HL-60 (cell line): Measurements from ENCODE around the gene PBX3.

Experiments used
- DNase-seq, 2 experiments: peaks; one replicate each; pipeline ENCODE4 v3.0.0-alpha.2; 2010 to 2020; ENCODE audit warnings: low read depth in 1 of 2, low spot score in 1 of 2
- H3K27ac ChIP-seq: fragments of 250-450 bp; sonication (Bioruptor Pico); replicated peaks from 2 replicates; pipeline ENCODE4 v1.5.1; 2020; ENCODE audit warnings: mild to moderate bottlenecking, moderate library complexity
- H3K27me3 ChIP-seq: fragments of 250-450 bp; sonication (Bioruptor Pico); 2 replicates; pipeline ENCODE4 v1.5.1; 2021; ENCODE audit warnings: mild to moderate bottlenecking, moderate library complexity; ENCODE audit not compliant: insufficient read depth, poor library complexity, severe bottlenecking
- H3K4me3 ChIP-seq: replicated peaks from 2 replicates; pipeline ENCODE4 v1.5.1; 2011; ENCODE audit warnings: mild to moderate bottlenecking, control low read depth, low read length; ENCODE audit not compliant: insufficient read depth
- CTCF ChIP-seq: IDR thresholded peaks from one replicate; pipeline ENCODE4 v1.5.1; 2011; ENCODE audit warnings: low read length, control low read depth, inconsistent platforms; ENCODE audit not compliant: insufficient read depth
- GABPA ChIP-seq: IDR thresholded peaks from 2 replicates; pipeline ENCODE4 v1.6.1; 2012; ENCODE audit warnings: low read depth
- POLR2AphosphoS5 ChIP-seq: IDR thresholded peaks from 2 replicates; pipeline ENCODE4 v1.6.1; 2012; ENCODE audit warnings: low read depth
- REST ChIP-seq: IDR thresholded peaks from 2 replicates; pipeline ENCODE4 v1.6.1; 2012; ENCODE audit warnings: low read depth; ENCODE audit not compliant: insufficient replicate concordance
- SPI1 ChIP-seq: IDR thresholded peaks from 2 replicates; pipeline ENCODE4 v1.6.1; 2012; ENCODE audit warnings: low read depth, mild to moderate bottlenecking, borderline replicate concordance

Gene PBX3

GRCh38 chr9:125911861-125912644 lies 164.9 kb downstream of the PBX3 start:
- DNase-seq: no peak
- no peak overlapping the region for H3K4me3 ChIP-seq
- H3K27me3 ChIP-seq: no peaks in the 10 kb centered on the region
- no peak for TF ChIP-seq POLR2AphosphoS5
- no peak for TF ChIP-seq CTCF
- TF ChIP-seq GABPA: no peak
- no peak for TF ChIP-seq SPI1
- no peak for TF ChIP-seq REST
- H3K27ac ChIP-seq: no peak overlapping the region

- Histone ChIP-seq H3K27me3 (no peaks in the 10 kb centered on the region), H3K27ac (no peak overlapping the region), H3K4me3 (no peak overlapping the region)
- DNase-seq: no peak
- TF ChIP-seq REST (no peak), SPI1 (no peak), GABPA (no peak), CTCF (no peak), POLR2AphosphoS5 (no peak)
Observed at GRCh38 chr9:125912667-125913066, 165.5 kb downstream of the PBX3 start.

- Histone ChIP-seq H3K4me3 (no peak overlapping the region), H3K27ac (no peak overlapping the region), H3K27me3 (no peaks in the 10 kb centered on the region)
- no peak for DNase-seq
- no peak for TF ChIP-seq GABPA
- TF ChIP-seq CTCF: no peak
- TF ChIP-seq REST: no peak
- no peak for TF ChIP-seq SPI1
- no peak for TF ChIP-seq POLR2AphosphoS5
Observed at GRCh38 chr9:125913551-125913950, 166.4 kb downstream of the PBX3 start.
